Astrocyte (in vitro differentiated cells and primary cell): ENCODE measurements around the gene IFT20.

Experiments
- EZH2 ChIP-seq: IDR thresholded peaks from 2 replicates; pipeline ENCODE4 v1.6.1; 2012; ENCODE audit warnings: mild to moderate bottlenecking, low read length, inconsistent platforms; ENCODE audit not compliant: insufficient read depth
- TF ChIP-seq, protein P1 (sequence below): IDR thresholded peaks from 2 replicates; pipeline ENCODE4 v1.5.1; 2011; ENCODE audit warnings: low read depth, mild to moderate bottlenecking, inconsistent platforms, low read length, moderate library complexity; ENCODE audit not compliant: insufficient read depth

DNA sequence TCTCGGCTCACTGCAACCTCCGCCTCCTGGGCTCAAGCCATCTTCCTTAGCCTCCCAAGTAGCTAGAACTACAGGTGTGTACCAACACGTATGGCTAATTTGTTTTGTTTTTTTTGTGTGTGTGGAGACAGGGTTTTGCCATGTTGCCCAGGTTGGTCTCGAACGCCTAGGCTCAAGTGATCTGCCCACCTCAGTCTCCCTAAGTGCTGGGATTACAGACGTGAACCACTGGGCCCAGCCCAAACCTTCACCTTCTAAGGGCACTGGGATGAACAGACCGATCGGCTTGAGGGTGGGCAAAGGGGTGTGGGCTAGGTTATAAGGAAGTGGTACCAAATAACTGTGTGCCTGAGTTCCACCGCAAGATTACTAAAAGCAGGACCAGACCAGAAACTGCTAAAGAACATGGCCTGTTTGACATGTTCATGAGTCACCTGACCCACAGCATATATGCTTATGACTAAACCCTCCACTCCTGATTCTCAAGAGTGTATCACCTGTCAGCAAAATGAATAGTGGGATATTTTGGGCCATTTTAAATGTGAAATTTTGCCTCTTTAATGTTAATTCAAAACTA lies 8.2 kb downstream of the IFT20 start:
- no peak for TF ChIP-seq EZH2
- TF ChIP-seq, protein P1, sequence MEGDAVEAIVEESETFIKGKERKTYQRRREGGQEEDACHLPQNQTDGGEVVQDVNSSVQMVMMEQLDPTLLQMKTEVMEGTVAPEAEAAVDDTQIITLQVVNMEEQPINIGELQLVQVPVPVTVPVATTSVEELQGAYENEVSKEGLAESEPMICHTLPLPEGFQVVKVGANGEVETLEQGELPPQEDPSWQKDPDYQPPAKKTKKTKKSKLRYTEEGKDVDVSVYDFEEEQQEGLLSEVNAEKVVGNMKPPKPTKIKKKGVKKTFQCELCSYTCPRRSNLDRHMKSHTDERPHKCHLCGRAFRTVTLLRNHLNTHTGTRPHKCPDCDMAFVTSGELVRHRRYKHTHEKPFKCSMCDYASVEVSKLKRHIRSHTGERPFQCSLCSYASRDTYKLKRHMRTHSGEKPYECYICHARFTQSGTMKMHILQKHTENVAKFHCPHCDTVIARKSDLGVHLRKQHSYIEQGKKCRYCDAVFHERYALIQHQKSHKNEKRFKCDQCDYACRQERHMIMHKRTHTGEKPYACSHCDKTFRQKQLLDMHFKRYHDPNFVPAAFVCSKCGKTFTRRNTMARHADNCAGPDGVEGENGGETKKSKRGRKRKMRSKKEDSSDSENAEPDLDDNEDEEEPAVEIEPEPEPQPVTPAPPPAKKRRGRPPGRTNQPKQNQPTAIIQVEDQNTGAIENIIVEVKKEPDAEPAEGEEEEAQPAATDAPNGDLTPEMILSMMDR: no peak
